OCI-LY3 (cell line): ENCODE measurements around the gene CIAO1.
A peak's percentile ranks its signal among the peaks of the same experiment; 100 is the strongest.

ENCODE experiments used
- H2AFZ ChIP-seq: fragments of 200-600, 300-600 bp; shearing (Covaris generic); 2 replicates; pipeline ENCODE4 v1.6.0; 2014; ENCODE audit warnings: antibody characterized with exemption, low read depth, low read length
- H3K27ac ChIP-seq: fragments of 200-600, 300-600 bp; sonication (generic); 2 replicates; pipeline ENCODE4 v1.5.1; 2014; ENCODE audit warnings: mild to moderate bottlenecking, low read length, moderate library complexity, mixed read lengths
- H3K27me3 ChIP-seq: fragments of 200-600, 300-600 bp; sonication (generic); 2 replicates; pipeline ENCODE4 v1.6.1; 2014; ENCODE audit warnings: low read depth, low read length, mixed read lengths
- H3K36me3 ChIP-seq: fragments of 200-600, 300-600 bp; sonication (generic); replicated peaks from 2 replicates; pipeline ENCODE3; 2014; ENCODE audit warnings: low read depth, low read length, mixed read lengths
- H3K4me1 ChIP-seq: fragments of 300-600, 200-600 bp; sonication (generic); 2 replicates; pipeline ENCODE4 v1.6.1; 2014; ENCODE audit warnings: low read length, mixed read lengths
- H3K4me2 ChIP-seq: fragments of 200-600, 300-600 bp; sonication (generic); 2 replicates; pipeline ENCODE4 v1.6.1; 2014; ENCODE audit warnings: low read length, mixed read lengths
- H3K4me3 ChIP-seq: fragments of 300-600, 200-600 bp; sonication (generic); 2 replicates; pipeline ENCODE4 v1.5.1; 2014; ENCODE audit warnings: antibody characterized with exemption, mild to moderate bottlenecking, low read length, moderate library complexity
- H3K79me2 ChIP-seq: fragments of 300-600, 200-600 bp; shearing (Covaris generic); 2 replicates; pipeline ENCODE4 v1.6.1; 2014; ENCODE audit warnings: mild to moderate bottlenecking, low read length, mixed read lengths
- H3K9ac ChIP-seq: fragments of 300-600, 200-600 bp; shearing (Covaris generic); 2 replicates; pipeline ENCODE4 v1.6.0; 2014; ENCODE audit warnings: mild to moderate bottlenecking, low read length, moderate library complexity
- H3K9me3 ChIP-seq: fragments of 200-600, 300-600 bp; shearing (Covaris generic); 2 replicates; pipeline ENCODE4 v1.6.1; 2014; ENCODE audit warnings: low read length, mixed read lengths; ENCODE audit not compliant: insufficient read depth
- H4K20me1 ChIP-seq: fragments of 200-600, 300-600 bp; sonication (generic); 2 replicates; pipeline ENCODE4 v1.6.1; 2016; ENCODE audit warnings: low read length, mixed read lengths; ENCODE audit not compliant: insufficient read depth
- EZH2phosphoT487 ChIP-seq: fragments of 200-600 bp; shearing (Covaris generic); IDR thresholded peaks from 2 replicates; pipeline ENCODE4 v1.6.1; 2018; ENCODE audit warnings: antibody characterized with exemption, mixed run types, low read depth
- TF ChIP-seq, protein P1 (sequence below): fragments of 200-600, 300-600 bp; sonication (generic); IDR thresholded peaks from 2 replicates; pipeline ENCODE4 v1.5.1; 2014; ENCODE audit warnings: antibody characterized with exemption, low read length, low read depth

Gene CIAO1

DNA sequence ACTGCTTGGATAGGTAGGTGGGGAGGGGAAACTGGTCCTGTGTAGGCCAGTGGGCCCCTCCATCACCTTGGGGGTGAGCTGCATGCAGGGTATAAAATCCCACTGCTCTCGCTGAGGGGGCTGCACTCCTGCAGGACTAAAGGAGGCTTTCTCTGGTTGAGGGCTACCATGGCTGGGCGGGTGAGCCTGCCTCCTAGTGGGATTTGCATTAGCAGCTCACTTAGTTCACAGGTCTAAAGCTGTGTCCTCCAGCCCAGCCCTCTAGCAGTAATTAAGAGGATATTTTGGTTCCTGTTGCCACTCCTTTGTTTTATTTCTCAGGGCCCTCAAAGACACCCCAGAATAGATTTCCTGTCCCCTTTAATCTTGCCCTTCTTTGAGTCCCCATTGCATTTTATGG lies 24.8 kb upstream of the CIAO1 start:
- no peaks in the 10 kb centered on the region for H3K9me3 ChIP-seq
- H3K4me3 ChIP-seq: no peak overlapping the region
- H3K4me2 ChIP-seq: no peak overlapping the region
- no peak for TF ChIP-seq EZH2phosphoT487
- TF ChIP-seq, protein P1, sequence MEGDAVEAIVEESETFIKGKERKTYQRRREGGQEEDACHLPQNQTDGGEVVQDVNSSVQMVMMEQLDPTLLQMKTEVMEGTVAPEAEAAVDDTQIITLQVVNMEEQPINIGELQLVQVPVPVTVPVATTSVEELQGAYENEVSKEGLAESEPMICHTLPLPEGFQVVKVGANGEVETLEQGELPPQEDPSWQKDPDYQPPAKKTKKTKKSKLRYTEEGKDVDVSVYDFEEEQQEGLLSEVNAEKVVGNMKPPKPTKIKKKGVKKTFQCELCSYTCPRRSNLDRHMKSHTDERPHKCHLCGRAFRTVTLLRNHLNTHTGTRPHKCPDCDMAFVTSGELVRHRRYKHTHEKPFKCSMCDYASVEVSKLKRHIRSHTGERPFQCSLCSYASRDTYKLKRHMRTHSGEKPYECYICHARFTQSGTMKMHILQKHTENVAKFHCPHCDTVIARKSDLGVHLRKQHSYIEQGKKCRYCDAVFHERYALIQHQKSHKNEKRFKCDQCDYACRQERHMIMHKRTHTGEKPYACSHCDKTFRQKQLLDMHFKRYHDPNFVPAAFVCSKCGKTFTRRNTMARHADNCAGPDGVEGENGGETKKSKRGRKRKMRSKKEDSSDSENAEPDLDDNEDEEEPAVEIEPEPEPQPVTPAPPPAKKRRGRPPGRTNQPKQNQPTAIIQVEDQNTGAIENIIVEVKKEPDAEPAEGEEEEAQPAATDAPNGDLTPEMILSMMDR: no peak
- peaks cover 15% of the 10 kb centered on the region for H3K4me1 ChIP-seq
- no peaks in the 10 kb centered on the region for H3K36me3 ChIP-seq
- no peaks in the 10 kb centered on the region for H3K27me3 ChIP-seq
- no peaks in the 10 kb centered on the region for H4K20me1 ChIP-seq
- H2AFZ ChIP-seq: no peak overlapping the region
- H3K79me2 ChIP-seq: no peaks in the 10 kb centered on the region
- H3K27ac ChIP-seq: no peak overlapping the region
- H3K9ac ChIP-seq: no peak overlapping the region

DNA sequence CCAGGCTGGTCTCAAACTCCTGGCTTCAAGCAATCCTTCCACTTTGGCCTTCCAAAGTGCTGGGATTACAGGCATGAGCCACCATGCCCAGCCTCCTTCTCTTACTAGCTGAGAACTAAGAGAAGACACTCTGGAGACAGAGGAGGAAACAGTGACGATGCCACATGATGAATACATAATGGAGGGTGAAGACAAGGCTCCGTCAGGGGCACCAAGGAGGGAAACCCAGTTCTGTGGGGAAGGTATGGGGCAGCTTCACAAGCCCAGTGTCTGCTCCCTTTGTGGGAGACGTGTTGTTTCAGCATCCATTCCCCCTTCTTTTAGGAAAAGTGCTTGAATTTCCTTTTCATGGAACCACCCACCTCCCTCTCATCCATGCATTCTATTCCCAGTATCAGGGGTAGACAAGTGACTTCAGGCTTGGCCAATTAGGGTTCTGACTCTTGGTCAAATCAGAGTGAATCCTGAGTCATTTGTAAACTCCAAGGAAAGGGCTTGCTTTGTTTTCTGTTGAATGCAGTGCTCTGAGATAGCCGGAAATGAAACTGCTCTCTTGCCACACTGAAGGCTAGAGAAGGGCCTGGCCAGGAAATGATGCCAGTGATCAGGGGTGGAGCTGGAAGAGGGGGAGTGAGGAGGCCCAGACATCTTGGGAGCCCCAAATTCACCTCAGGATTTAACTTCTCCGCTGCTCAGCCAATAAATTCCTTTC lies 24.0 kb upstream of the CIAO1 start:
- peak overlapping the region; percentile 66 for H3K4me2 ChIP-seq
- no peaks in the 10 kb centered on the region for H3K79me2 ChIP-seq
- H4K20me1 ChIP-seq: no peaks in the 10 kb centered on the region
- 0 out of 2 replicates have a peak overlapping the region, but pooled peaks have one; percentile 75 for H2AFZ ChIP-seq
- 0 out of 2 replicates have a peak overlapping the region, but pooled peaks have one; percentile 11 for H3K4me3 ChIP-seq
- peak overlapping the region; percentile 18; the same call in 1 of the 2 replicates for H3K27ac ChIP-seq
- H3K27me3 ChIP-seq: no peaks in the 10 kb centered on the region
- TF ChIP-seq, protein P1: no peak
- no peak for TF ChIP-seq EZH2phosphoT487
- peak overlapping the region; percentile 22; the same call in 1 of the 2 replicates for H3K9ac ChIP-seq
- H3K4me1 ChIP-seq: peaks cover 15% of the 10 kb centered on the region
- H3K36me3 ChIP-seq: no peaks in the 10 kb centered on the region
- H3K9me3 ChIP-seq: no peaks in the 10 kb centered on the region

GRCh38 chr2:96243843-96244242 lies 22.2 kb upstream of the CIAO1 start:
- Histone ChIP-seq H3K79me2 (no peaks in the 10 kb centered on the region), H3K27ac (no peak overlapping the region), H3K4me1 (peaks cover 15% of the 10 kb centered on the region), H2AFZ (no peak overlapping the region), H3K4me3 (no peak overlapping the region), H4K20me1 (no peaks in the 10 kb centered on the region), H3K27me3 (no peaks in the 10 kb centered on the region), H3K4me2 (no peak overlapping the region), H3K36me3 (no peaks in the 10 kb centered on the region), H3K9me3 (no peaks in the 10 kb centered on the region), H3K9ac (no peak overlapping the region)
- no peak for TF ChIP-seq EZH2phosphoT487
- TF ChIP-seq, protein P1: no peak

DNA sequence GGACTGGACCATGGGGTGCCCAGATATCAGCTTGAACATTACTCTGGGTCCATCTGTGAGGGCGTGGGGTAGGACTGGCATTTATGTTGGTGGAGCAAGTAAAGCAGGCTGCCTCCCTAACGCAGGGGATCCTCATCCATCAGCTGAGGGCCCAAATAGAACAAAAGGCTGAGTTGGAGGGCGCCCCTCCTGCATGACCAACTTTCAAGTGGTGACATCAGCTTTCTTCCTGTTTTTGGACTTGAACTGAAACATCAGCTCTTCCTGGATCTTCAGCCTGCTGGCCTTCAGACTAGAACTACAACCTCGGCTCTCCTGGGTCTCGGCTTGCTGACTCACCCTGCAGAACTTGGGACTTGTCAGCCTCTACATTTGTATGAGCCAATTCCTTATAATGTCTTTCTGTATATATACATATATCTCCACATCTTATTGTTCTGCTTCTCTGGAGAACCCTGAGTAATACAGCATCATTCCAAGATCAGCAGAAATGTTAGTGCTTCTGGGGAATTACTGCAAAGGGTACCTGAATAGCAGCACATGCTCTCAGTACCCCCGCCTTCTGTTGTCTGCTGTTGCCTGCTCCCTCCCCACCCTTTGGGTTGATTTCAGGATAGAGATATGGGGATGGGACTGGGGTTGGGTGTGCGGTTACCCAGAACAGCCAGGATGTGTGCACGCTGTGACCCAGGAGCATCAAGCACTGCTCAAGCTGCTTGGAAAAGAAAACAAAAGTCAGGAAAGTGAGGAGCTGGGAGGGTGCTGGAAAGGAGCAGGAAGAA lies 20.2 kb upstream of the CIAO1 start:
- TF ChIP-seq, protein P1: no peak
- no peak for TF ChIP-seq EZH2phosphoT487
- H3K27ac ChIP-seq: no peak overlapping the region
- H3K79me2 ChIP-seq: no peaks in the 10 kb centered on the region
- H4K20me1 ChIP-seq: no peaks in the 10 kb centered on the region
- H3K27me3 ChIP-seq: no peaks in the 10 kb centered on the region
- no peaks in the 10 kb centered on the region for H3K9me3 ChIP-seq
- H3K36me3 ChIP-seq: no peaks in the 10 kb centered on the region
- H2AFZ ChIP-seq: no peak overlapping the region
- no peak overlapping the region for H3K4me3 ChIP-seq
- no peak overlapping the region for H3K4me2 ChIP-seq
- peaks cover 15% of the 10 kb centered on the region for H3K4me1 ChIP-seq
- no peak overlapping the region for H3K9ac ChIP-seq
